HepG2 (cell line): ENCODE measurements around the gene TOR2A. TPM values are rescaled to one million over a fixed set of nuclear protein-coding genes. Genes with fewer than 3 reads are reported as not detected.

Experiments used
- AGO2 ChIP-seq: fragments of 200-400 bp; formaldehyde crosslinking; optimal IDR thresholded peaks from 2 replicates; pipeline ENCODE3; 2017; ENCODE audit warnings: mild to moderate bottlenecking, low read depth, low read length, moderate library complexity
- ARNT2 ChIP-seq: sonication (generic); formaldehyde crosslinking; IDR thresholded peaks from 2 replicates; pipeline ENCODE4 v1.8.0; 2022; ENCODE audit warnings: mild to moderate bottlenecking, low read depth, missing genetic modification reagents, moderate library complexity
- FOXA1 ChIP-seq, 2 experiments: fragments of 450-650 bp in 1 of 2; sonication (generic) in 1 of 2; formaldehyde crosslinking in 1 of 2; IDR thresholded peaks; 2 replicates each; pipeline versions ENCODE4 v1.4.0 to v1.6.1; 2016 to 2020; ENCODE audit warnings: missing genetic modification reagents in 1 of 2
- FOXP4 ChIP-seq: sonication (generic); formaldehyde crosslinking; IDR thresholded peaks from 2 replicates; pipeline ENCODE4 v1.4.0; 2020; ENCODE audit warnings: missing genetic modification reagents
- HNF1A ChIP-seq, 2 experiments: sonication (generic) in 1 of 2; formaldehyde crosslinking in 1 of 2; IDR thresholded peaks; 2 replicates each; pipeline versions ENCODE4 v1.4.0 to v1.6.1; 2016 to 2020; ENCODE audit warnings: borderline replicate concordance in 1 of 2, low read depth in 1 of 2, mild to moderate bottlenecking in 1 of 2, missing genetic modification reagents in 1 of 2
- IKZF1 ChIP-seq: fragments of 450-650 bp; IDR thresholded peaks from 2 replicates; pipeline ENCODE4 v1.7.1; 2016
- KDM2A ChIP-seq: sonication (generic); formaldehyde crosslinking; IDR thresholded peaks from 2 replicates; pipeline ENCODE4 v1.4.0; 2020; ENCODE audit warnings: low read depth, missing genetic modification reagents, borderline replicate concordance
- MIER2 ChIP-seq: IDR thresholded peaks from 2 replicates; pipeline ENCODE4 v1.6.1; 2016; ENCODE audit warnings: missing biosample characterization, missing genetic modification reagents
- NR2F6 ChIP-seq, 2 experiments: IDR thresholded peaks; 2 replicates each; pipeline ENCODE4 v1.6.1; 2016; ENCODE audit warnings: antibody characterized with exemption in 1 of 2, mild to moderate bottlenecking in 1 of 2
- SNAPC2 ChIP-seq: sonication (generic); formaldehyde crosslinking; IDR thresholded peaks from 2 replicates; pipeline ENCODE4 v1.8.1; 2022; ENCODE audit warnings: mild to moderate bottlenecking, missing genetic modification reagents
- WIZ ChIP-seq: sonication (generic); formaldehyde crosslinking; IDR thresholded peaks from 2 replicates; pipeline ENCODE4 v1.5.1; 2020; ENCODE audit warnings: mild to moderate bottlenecking, missing genetic modification reagents
- ZBTB21 ChIP-seq: sonication (generic); formaldehyde crosslinking; IDR thresholded peaks from 2 replicates; pipeline ENCODE4 v1.4.0; 2020; ENCODE audit warnings: missing genetic modification reagents
- ZBTB34 ChIP-seq: sonication (generic); formaldehyde crosslinking; IDR thresholded peaks from 2 replicates; pipeline ENCODE4 v1.8.0; 2022; ENCODE audit warnings: mild to moderate bottlenecking, missing genetic modification reagents
- ZFP41 ChIP-seq: sonication (generic); formaldehyde crosslinking; IDR thresholded peaks from 2 replicates; pipeline ENCODE4 v1.4.0; 2020; ENCODE audit warnings: mild to moderate bottlenecking, missing genetic modification reagents, borderline replicate concordance
- ZNF225 ChIP-seq: sonication (generic); formaldehyde crosslinking; IDR thresholded peaks from 2 replicates; pipeline ENCODE4 v1.4.0; 2020; ENCODE audit warnings: mild to moderate bottlenecking, missing genetic modification reagents
- ZNF691 ChIP-seq: sonication (generic); formaldehyde crosslinking; IDR thresholded peaks from 2 replicates; pipeline ENCODE4 v1.4.0; 2020; ENCODE audit warnings: missing genetic modification reagents, low read depth, mild to moderate bottlenecking, borderline replicate concordance
- ZNF792 ChIP-seq: IDR thresholded peaks from 2 replicates; pipeline ENCODE4 v1.6.1; 2016
- ZSCAN5A ChIP-seq: sonication (generic); formaldehyde crosslinking; IDR thresholded peaks from 2 replicates; pipeline ENCODE4 v1.8.0; 2022; ENCODE audit warnings: mild to moderate bottlenecking, missing genetic modification reagents, borderline replicate concordance
- polyA plus RNA-seq, 8 experiments: library from polyadenylated mRNA; depleted of rRNA in 3 of 8; stranded (reverse) in 7 of 8; unstranded in 1 of 8; fragments of >200 nt; fragmentation: Illumina TruSeq in 4 of 8; extraction: Trizol in 4 of 8; gene quantifications; 2 replicates each; pipeline versions ENCODE4 v1.2.1 to v1.2.3, GENCODE V29; 2011 to 2016; ENCODE audit warnings: low read depth in 4 of 8, missing spikeins in 1 of 8, mixed read lengths in 1 of 8; ENCODE audit not compliant: insufficient read depth in 1 of 8
- total RNA-seq, 5 experiments: library from RNA; depleted of rRNA; stranded (reverse); fragments of >200 nt; fragmentation: Illumina TruSeq; extraction: Trizol; gene quantifications; 2 replicates each; pipeline ENCODE4 v1.2.3, GENCODE V29; 2016; ENCODE audit warnings: low read depth in 1 of 5

Gene TOR2A
- total and polyA plus RNA-seq, 2 of the 13 experiments (the other 11 are each of a cell fraction or from before 2014, with no cell fraction given) = 3.5 to 7.2 TPM

GRCh38 chr9:127734747-127735529, at the start of gene TOR2A (continued):
- TF ChIP-seq HNF1A (IDR thresholded peaks at IDR 0.05; ENCODE audit: low read depth) (no peak), HNF1A (CRISPR knock-in tag; IDR thresholded peaks at IDR 0.05; ENCODE audit: borderline replicate concordance) (peak; percentile 65; the same call in 1 of the 2 replicates), SNAPC2 (CRISPR knock-in tag) (no peak), FOXA1 (IDR thresholded peaks at IDR 0.05) (no peak), FOXA1 (CRISPR knock-in tag; IDR thresholded peaks at IDR 0.05) (peak; percentile 77), ZNF792 (CRISPR knock-in tag) (no peak), ZNF225 (CRISPR knock-in tag) (peak; percentile 57; the same call in 1 of the 2 replicates), KDM2A (0 out of 2 replicates have a peak, but pooled peaks have one; percentile 68), AGO2 (no peak), ARNT2 (peak; percentile 77), ZFP41 (no peak), FOXP4 (CRISPR knock-in tag) (0 out of 2 replicates have a peak, but pooled peaks have one; percentile 21), WIZ (CRISPR knock-in tag) (no peak), ZNF691 (CRISPR knock-in tag) (peak; percentile 26; the same call in 1 of the 2 replicates), MIER2 (CRISPR knock-in tag) (0 out of 2 replicates have a peak, but pooled peaks have one; percentile 36), NR2F6 (IDR thresholded peaks at IDR 0.05) (no peak), NR2F6 (CRISPR knock-in tag; IDR thresholded peaks at IDR 0.05) (0 out of 2 replicates have a peak, but pooled peaks have one; percentile 21), IKZF1 (no peak), ZBTB21 (CRISPR knock-in tag) (no peak), ZBTB34 (CRISPR knock-in tag) (no peak), ZSCAN5A (no peak)
